Measurements from ENCODE around the gene NEK3. TPM values are rescaled to one million over a fixed set of nuclear protein-coding genes. Genes with fewer than 3 reads are reported as not detected.

Gene NEK3
- total RNA-seq, 1 experiment from 2014 or later = 13.3 TPM

- H2BK12ac ChIP-seq (ENCODE audit: insufficient read length, low read depth, low read length) = no peak overlapping the region
- no peak overlapping the region for H2AK5ac ChIP-seq (ENCODE audit: insufficient read length, low read length)
- H3K4me1 Mint-ChIP-seq = peaks cover 3% of the 10 kb centered on the region in 2 experiments; a peak in 2 of 4 replicates
- H4K20me1 ChIP-seq (ENCODE audit: control insufficient read depth, insufficient read depth, insufficient read length) = no peaks in the 10 kb centered on the region
- TF ChIP-seq, protein P1, sequence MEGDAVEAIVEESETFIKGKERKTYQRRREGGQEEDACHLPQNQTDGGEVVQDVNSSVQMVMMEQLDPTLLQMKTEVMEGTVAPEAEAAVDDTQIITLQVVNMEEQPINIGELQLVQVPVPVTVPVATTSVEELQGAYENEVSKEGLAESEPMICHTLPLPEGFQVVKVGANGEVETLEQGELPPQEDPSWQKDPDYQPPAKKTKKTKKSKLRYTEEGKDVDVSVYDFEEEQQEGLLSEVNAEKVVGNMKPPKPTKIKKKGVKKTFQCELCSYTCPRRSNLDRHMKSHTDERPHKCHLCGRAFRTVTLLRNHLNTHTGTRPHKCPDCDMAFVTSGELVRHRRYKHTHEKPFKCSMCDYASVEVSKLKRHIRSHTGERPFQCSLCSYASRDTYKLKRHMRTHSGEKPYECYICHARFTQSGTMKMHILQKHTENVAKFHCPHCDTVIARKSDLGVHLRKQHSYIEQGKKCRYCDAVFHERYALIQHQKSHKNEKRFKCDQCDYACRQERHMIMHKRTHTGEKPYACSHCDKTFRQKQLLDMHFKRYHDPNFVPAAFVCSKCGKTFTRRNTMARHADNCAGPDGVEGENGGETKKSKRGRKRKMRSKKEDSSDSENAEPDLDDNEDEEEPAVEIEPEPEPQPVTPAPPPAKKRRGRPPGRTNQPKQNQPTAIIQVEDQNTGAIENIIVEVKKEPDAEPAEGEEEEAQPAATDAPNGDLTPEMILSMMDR (conservative IDR thresholded peaks at IDR 0.05) = no peak
- H3K9ac ChIP-seq (ENCODE audit: extremely low read depth, insufficient read length, low read length) = no peak overlapping the region
- H2BK5ac ChIP-seq (ENCODE audit: insufficient read length, low read length) = no peak overlapping the region
- H3K27me3 ChIP-seq (ENCODE audit: insufficient read depth, low read length) = no peaks in the 10 kb centered on the region
- no peak for DNase-seq
- H3K9me3 ChIP-seq (ENCODE audit: control insufficient read depth, low read depth, low read length) = peaks cover under 1% of the 10 kb centered on the region
- no peak overlapping the region for H2BK120ac ChIP-seq (ENCODE audit: low read depth, low read length, poor library complexity, severe bottlenecking)
- no peaks in the 10 kb centered on the region for H3K27me3 Mint-ChIP-seq (ENCODE audit: low read depth)
- no peaks in the 10 kb centered on the region for H3K9me3 Mint-ChIP-seq
- no peak overlapping the region for H3K14ac ChIP-seq (ENCODE audit: insufficient read depth, low read length)
- no peak overlapping the region for H3K4me2 ChIP-seq (ENCODE audit: insufficient read depth, insufficient read length, low read length)
- no peak overlapping the region for H4K5ac ChIP-seq (ENCODE audit: insufficient read length, low read depth, low read length)
- no peak overlapping the region for H3K4ac ChIP-seq (ENCODE audit: low read depth, low read length)
- no peaks in the 10 kb centered on the region for H3K23me2 ChIP-seq (ENCODE audit: insufficient read length, low read depth, low read length, poor library complexity, severe bottlenecking)
- H3K79me2 ChIP-seq (ENCODE audit: insufficient read depth, low read length) = no peaks in the 10 kb centered on the region
- no peaks in the 10 kb centered on the region for H3K79me1 ChIP-seq (ENCODE audit: insufficient read depth, low read depth, low read length, poor library complexity, severe bottlenecking)
- no peak overlapping the region for H3K56ac ChIP-seq (ENCODE audit: insufficient read length, low read depth, low read length)
- H2BK20ac ChIP-seq (ENCODE audit: low read depth, low read length, poor library complexity, severe bottlenecking) = no peak overlapping the region
- H3T11ph ChIP-seq (ENCODE audit: low read length) = no peak overlapping the region
- H3K23ac ChIP-seq (ENCODE audit: insufficient read length, low read depth, low read length) = no peak overlapping the region
- H2AFZ ChIP-seq (ENCODE audit: low read length) = no peak overlapping the region
- H4K8ac ChIP-seq (replicated peaks; ENCODE audit: insufficient read length, low read depth, low read length) = no peak overlapping the region
- no peak overlapping the region for H3K4me3 Mint-ChIP-seq
- H3K27ac Mint-ChIP-seq = no peak overlapping the region
- H3K4me1 ChIP-seq (ENCODE audit: insufficient read depth, low read length) = no peaks in the 10 kb centered on the region
- no peak overlapping the region for H3K27ac ChIP-seq (ENCODE audit: insufficient read length, low read depth, low read length)
- H3K18ac ChIP-seq (ENCODE audit: insufficient read length, low read depth, low read length) = no peak overlapping the region
- H3K36me3 Mint-ChIP-seq (ENCODE audit: insufficient read depth in 1 of 3, low read depth in 3 of 3) = peaks cover 11 to 26% (median 13%) of the 10 kb centered on the region in 3 experiments
- no peak overlapping the region for H4K91ac ChIP-seq (ENCODE audit: insufficient read length, low read depth, low read length)
- H2BK15ac ChIP-seq (ENCODE audit: low read depth, low read length) = no peak overlapping the region
Observed at GRCh38 chr13:52136763-52137162, 22.6 kb downstream of the NEK3 start.
